HG03558 (cell line): ENCODE data around the gene PFKP.

Experiments
- ATAC-seq: cut with Tn5 transposase; IDR thresholded peaks from one replicate; pipeline ENCODE4 v1.9.1; 2021; ENCODE audit warnings: moderate number of reproducible peaks; ENCODE audit not compliant: unreplicated experiment; ENCODE audit errors: extremely low read depth

PFKP gene

GRCh38 chr10:3067118-3067858, at the start of gene PFKP:
Gene PFKP, plus strand, starts transcription at chr10:3067548. Its CDS starts 48 bp downstream, at chr10:3067596.
- no peak for ATAC-seq

- no peak for ATAC-seq
Observed at GRCh38 chr10:3018247-3018646, 49.1 kb upstream of the PFKP start.

- no peak for ATAC-seq
Observed at GRCh38 chr10:3020311-3020710, 47.0 kb upstream of the PFKP start.

- ATAC-seq = no peak
Observed at GRCh38 chr10:3020881-3021280, 46.5 kb upstream of the PFKP start.

- no peak for ATAC-seq
Observed at GRCh38 chr10:3022027-3022426, 45.3 kb upstream of the PFKP start.

GRCh38 chr10:3023892-3024291, 43.5 kb upstream of the PFKP start:
- ATAC-seq = no peak

GRCh38 chr10:3025026-3025683, 42.2 kb upstream of the PFKP start:
- ATAC-seq = no peak

- no peak for ATAC-seq
Observed at GRCh38 chr10:3027866-3028265, 39.5 kb upstream of the PFKP start.

- ATAC-seq = no peak
Observed at GRCh38 chr10:3028441-3028840, 38.9 kb upstream of the PFKP start.

- no peak for ATAC-seq
Observed at GRCh38 chr10:3030765-3031164, 36.6 kb upstream of the PFKP start.

- ATAC-seq = no peak
Observed at GRCh38 chr10:3031490-3031889, 35.9 kb upstream of the PFKP start.

- ATAC-seq = no peak
Observed at GRCh38 chr10:3033925-3034324, 33.4 kb upstream of the PFKP start.

GRCh38 chr10:3034616-3035015, 32.7 kb upstream of the PFKP start:
- no peak for ATAC-seq

GRCh38 chr10:3036155-3037021, 31.0 kb upstream of the PFKP start:
- peak; percentile 92 for ATAC-seq

- ATAC-seq = no peak
Observed at GRCh38 chr10:3037182-3037581, 30.2 kb upstream of the PFKP start.

- ATAC-seq = no peak
Observed at GRCh38 chr10:3040069-3040468, 27.3 kb upstream of the PFKP start.

GRCh38 chr10:3042589-3042988, 24.8 kb upstream of the PFKP start:
- ATAC-seq = no peak

GRCh38 chr10:3043512-3044368, 23.6 kb upstream of the PFKP start:
- ATAC-seq = no peak

- no peak for ATAC-seq
Observed at GRCh38 chr10:3045471-3046209, 21.7 kb upstream of the PFKP start.
